K562 (cell line): ENCODE results near the gene TSPAN12. TPM values are rescaled to one million over a fixed set of nuclear protein-coding genes. Genes with fewer than 3 reads are reported as not detected.

Source experiments
- BRCA1 ChIP-seq, 2 experiments: fragments of 450-650 bp in 1 of 2; sonication (generic) in 1 of 2; formaldehyde crosslinking in 1 of 2; IDR thresholded peaks; 2 replicates each; pipeline versions ENCODE4 v1.5.0 to v1.6.1; 2017 to 2020; ENCODE audit warnings: mild to moderate bottlenecking in 1 of 2, missing genetic modification reagents in 1 of 2
- ETS2 ChIP-seq: IDR thresholded peaks from 2 replicates; pipeline ENCODE4 v1.6.1; 2016; ENCODE audit warnings: borderline replicate concordance, missing genetic modification characterization, mild to moderate bottlenecking, moderate library complexity, missing compliant biosample characterization; ENCODE audit not compliant: poor library complexity, severe bottlenecking
- FOXJ2 ChIP-seq: fragments of 200-800 bp; sonication (Bioruptor generic); IDR thresholded peaks from 2 replicates; pipeline ENCODE4 v1.6.1; 2016; ENCODE audit warnings: missing genetic modification characterization, missing compliant biosample characterization
- GABPB1 ChIP-seq: sonication (generic); formaldehyde crosslinking; IDR thresholded peaks from 2 replicates; pipeline ENCODE4 v1.8.0; 2022; ENCODE audit warnings: mild to moderate bottlenecking, missing genetic modification reagents
- SRF ChIP-seq, 2 experiments: fragments of 250-450, 450-650 bp in 1 of 2; sonication (Bioruptor Pico) in 1 of 2; sonication (generic) in 1 of 2; formaldehyde crosslinking; IDR thresholded peaks; 2 replicates each; pipeline versions ENCODE4 v1.5.0 to v1.5.1; 2020 to 2022; ENCODE audit warnings: mild to moderate bottlenecking in 1 of 2, missing genetic modification reagents in 1 of 2
- TSC22D4 ChIP-seq: fragments of 450-650 bp; IDR thresholded peaks from 2 replicates; pipeline ENCODE4 v1.6.1; 2016; ENCODE audit warnings: missing genetic modification characterization, missing biosample characterization, control low read depth
- ZC3H11A ChIP-seq: IDR thresholded peaks from 2 replicates; pipeline ENCODE4 v1.6.1; 2012; ENCODE audit warnings: low read depth, low read length, improper control_type of control experiment
- ZNF232 ChIP-seq: sonication (generic); formaldehyde crosslinking; IDR thresholded peaks from 2 replicates; pipeline ENCODE4 v1.8.0; 2022; ENCODE audit warnings: mild to moderate bottlenecking, missing genetic modification reagents
- ZNF785 ChIP-seq: fragments of 250-450 bp; sonication (Bioruptor Pico); IDR thresholded peaks from 2 replicates; pipeline ENCODE4 v1.4.0; 2020; ENCODE audit warnings: mild to moderate bottlenecking
- polyA plus RNA-seq, 8 experiments: library from polyadenylated mRNA; depleted of rRNA in 4 of 8; stranded (reverse) in 5 of 8; unstranded in 3 of 8; fragments of >200 nt; fragmentation: Nextera tagmentation in 2 of 8; fragmentation: Illumina TruSeq in 1 of 8; extraction: Ambion mirVana in 2 of 8; extraction: Trizol in 1 of 8; gene quantifications; 2 replicates each; pipeline versions ENCODE4 v1.2.1 to v1.2.3, GENCODE V29; 2011 to 2014; ENCODE audit warnings: inconsistent platforms in 1 of 8, missing spikeins in 1 of 8
- total RNA-seq, 7 experiments: library from RNA; depleted of rRNA in 6 of 7; stranded (reverse); fragments of >200 nt in 6 of 7; fragmentation: Illumina TruSeq in 2 of 7; extraction: Trizol in 2 of 7; gene quantifications; 2 replicates each; pipeline versions ENCODE4 v1.2.1 to v1.2.3, GENCODE V29; 2011 to 2021; ENCODE audit warnings: low replicate concordance in 1 of 7
- TF ChIP-seq, protein P1 (sequence below): fragments of 250-450 bp; sonication (Bioruptor Pico); IDR thresholded peaks from 2 replicates; pipeline ENCODE4 v1.5.0; 2021
- TF ChIP-seq, protein P2 (sequence below): fragments of 450-650 bp; formaldehyde crosslinking; IDR thresholded peaks from 2 replicates; pipeline ENCODE4 v1.4.0; 2022; ENCODE audit warnings: missing genetic modification characterization

The TSPAN12 gene
- total and polyA plus RNA-seq, 9 of the 15 experiments (the other 6 are each of a cell fraction or from before 2014, with no cell fraction given): 0.13 to 1.7 (median 0.35) TPM; not detected in 1

DNA sequence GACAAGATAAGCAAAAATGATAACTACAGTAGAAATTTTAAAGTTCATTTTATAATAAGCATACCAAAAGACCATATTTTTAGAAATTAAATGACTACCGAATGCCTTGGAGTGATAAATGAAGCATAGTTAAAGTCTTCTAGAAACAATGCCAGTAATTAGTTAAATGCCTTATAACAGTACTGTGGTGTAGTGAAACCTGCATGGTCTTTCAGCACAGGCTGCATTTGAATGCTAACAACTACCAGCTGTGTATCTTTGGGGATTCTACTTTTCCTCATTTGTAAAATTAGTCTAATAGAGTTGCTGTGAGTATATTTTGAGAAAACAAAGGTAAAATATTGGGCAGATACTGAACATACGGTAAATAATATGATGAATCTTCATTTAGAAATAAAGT is 25.1 kb downstream of the TSPAN12 start (continued):
- TF ChIP-seq, protein P1, sequence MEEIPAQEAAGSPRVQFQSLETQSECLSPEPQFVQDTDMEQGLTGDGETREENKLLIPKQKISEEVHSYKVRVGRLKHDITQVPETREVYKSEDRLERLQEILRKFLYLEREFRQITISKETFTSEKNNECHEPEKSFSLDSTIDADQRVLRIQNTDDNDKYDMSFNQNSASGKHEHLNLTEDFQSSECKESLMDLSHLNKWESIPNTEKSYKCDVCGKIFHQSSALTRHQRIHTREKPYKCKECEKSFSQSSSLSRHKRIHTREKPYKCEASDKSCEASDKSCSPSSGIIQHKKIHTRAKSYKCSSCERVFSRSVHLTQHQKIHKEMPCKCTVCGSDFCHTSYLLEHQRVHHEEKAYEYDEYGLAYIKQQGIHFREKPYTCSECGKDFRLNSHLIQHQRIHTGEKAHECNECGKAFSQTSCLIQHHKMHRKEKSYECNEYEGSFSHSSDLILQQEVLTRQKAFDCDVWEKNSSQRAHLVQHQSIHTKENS (CRISPR knock-in tag): no peak
- TF ChIP-seq, protein P2, sequence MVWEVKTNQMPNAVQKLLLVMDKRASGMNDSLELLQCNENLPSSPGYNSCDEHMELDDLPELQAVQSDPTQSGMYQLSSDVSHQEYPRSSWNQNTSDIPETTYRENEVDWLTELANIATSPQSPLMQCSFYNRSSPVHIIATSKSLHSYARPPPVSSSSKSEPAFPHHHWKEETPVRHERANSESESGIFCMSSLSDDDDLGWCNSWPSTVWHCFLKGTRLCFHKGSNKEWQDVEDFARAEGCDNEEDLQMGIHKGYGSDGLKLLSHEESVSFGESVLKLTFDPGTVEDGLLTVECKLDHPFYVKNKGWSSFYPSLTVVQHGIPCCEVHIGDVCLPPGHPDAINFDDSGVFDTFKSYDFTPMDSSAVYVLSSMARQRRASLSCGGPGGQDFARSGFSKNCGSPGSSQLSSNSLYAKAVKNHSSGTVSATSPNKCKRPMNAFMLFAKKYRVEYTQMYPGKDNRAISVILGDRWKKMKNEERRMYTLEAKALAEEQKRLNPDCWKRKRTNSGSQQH (CRISPR knock-in tag): no peak
- no peak for TF ChIP-seq GABPB1 (CRISPR knock-in tag)
- TF ChIP-seq FOXJ2: no peak
- TF ChIP-seq BRCA1 (IDR thresholded peaks at IDR 0.05): no peak
- no peak for TF ChIP-seq BRCA1 (CRISPR knock-in tag; IDR thresholded peaks at IDR 0.05)
- no peak for TF ChIP-seq ETS2 (tag)
- TF ChIP-seq ZNF232 (CRISPR knock-in tag): no peak
- no peak for TF ChIP-seq ZC3H11A
- TF ChIP-seq ZNF785 (CRISPR knock-in tag): no peak
- no peak for TF ChIP-seq TSC22D4
- TF ChIP-seq SRF (CRISPR knock-in tag; IDR thresholded peaks at IDR 0.05): no peak
